SJCRH30 (cell line): ENCODE measurements around the gene KRTAP4-16. TPM values are rescaled to one million over a fixed set of nuclear protein-coding genes. Genes with fewer than 3 reads are reported as not detected.

Source experiments
- total RNA-seq: library from RNA; depleted of rRNA; stranded (reverse); fragments of >200 nt; shearing (Covaris generic); gene quantifications from 2 replicates; pipeline ENCODE4 v1.2.3, GENCODE V29; 2014; rRNA removed

Gene KRTAP4-16
- total RNA-seq, 1 experiment from 2014 or later: not detected

Other genes starting within 250 kb of the KRTAP4-16 start
- not detected in 2 replicates for gene KRT12, start 235.0 kb downstream of the KRTAP4-16 start, total RNA-seq
- 0.08 and 0.28 TPM in 2 replicates for gene KRT20, start 217.0 kb downstream of the KRTAP4-16 start, total RNA-seq
- not detected in 2 replicates for gene KRT23, start 164.6 kb downstream of the KRTAP4-16 start, total RNA-seq
- gene KRT39, start 135.3 kb downstream of the KRTAP4-16 start, total RNA-seq: not detected in 2 replicates
- not detected in 2 replicates for gene KRT40, start 117.9 kb downstream of the KRTAP4-16 start, total RNA-seq
- not detected in 2 replicates for gene KRTAP3-3, start 108.0 kb downstream of the KRTAP4-16 start, total RNA-seq
- gene KRTAP3-2, start 102.3 kb downstream of the KRTAP4-16 start, total RNA-seq: not detected in 2 replicates
- gene KRTAP3-1, start 93.1 kb downstream of the KRTAP4-16 start, total RNA-seq: not detected in 2 replicates
- not detected in 2 replicates for gene KRTAP1-5, start 75.0 kb downstream of the KRTAP4-16 start, total RNA-seq
- not detected in 2 replicates for gene KRTAP1-4, start 72.0 kb downstream of the KRTAP4-16 start, total RNA-seq
- gene KRTAP1-3, start 67.3 kb downstream of the KRTAP4-16 start, total RNA-seq: not detected in 2 replicates
- not detected in 2 replicates for gene KRTAP1-1, start 60.8 kb downstream of the KRTAP4-16 start, total RNA-seq
- gene KRTAP2-1, start 54.9 kb downstream of the KRTAP4-16 start, total RNA-seq: not detected in 2 replicates
- gene KRTAP2-2, start 47.0 kb downstream of the KRTAP4-16 start, total RNA-seq: not detected in 2 replicates
- not detected in 2 replicates for gene KRTAP2-3, start 42.1 kb downstream of the KRTAP4-16 start, total RNA-seq
- not detected in 2 replicates for gene KRTAP2-4, start 36.3 kb downstream of the KRTAP4-16 start, total RNA-seq
- gene KRTAP4-7, start 18.1 kb downstream of the KRTAP4-16 start, total RNA-seq: 0.18 TPM in 1 of 2 replicates, not detected in the other
- not detected in 2 replicates for gene KRTAP4-8, start 4.1 kb downstream of the KRTAP4-16 start, total RNA-seq
- gene KRTAP4-9, start 3.2 kb upstream of the KRTAP4-16 start, total RNA-seq: not detected in 2 replicates
- gene KRTAP4-11, start 16.2 kb upstream of the KRTAP4-16 start, total RNA-seq: not detected in 2 replicates
- gene KRTAP4-12, start 22.0 kb upstream of the KRTAP4-16 start, total RNA-seq: 0.22 TPM in 1 of 2 replicates, not detected in the other
- gene KRTAP4-6, start 38.3 kb upstream of the KRTAP4-16 start, total RNA-seq: not detected in 2 replicates
- gene KRTAP4-5, start 47.6 kb upstream of the KRTAP4-16 start, total RNA-seq: not detected in 2 replicates
- gene KRTAP4-4, start 58.5 kb upstream of the KRTAP4-16 start, total RNA-seq: not detected in 2 replicates
- not detected in 2 replicates for gene KRTAP4-3, start 66.0 kb upstream of the KRTAP4-16 start, total RNA-seq
- 0.14 TPM in 1 of 2 replicates, not detected in the other for gene KRTAP4-2, start 76.0 kb upstream of the KRTAP4-16 start, total RNA-seq
- not detected in 2 replicates for gene KRTAP4-1, start 82.7 kb upstream of the KRTAP4-16 start, total RNA-seq
- gene KRTAP9-1, start 87.7 kb upstream of the KRTAP4-16 start, total RNA-seq: not detected in 2 replicates
- not detected in 2 replicates for gene KRTAP9-2, start 124.4 kb upstream of the KRTAP4-16 start, total RNA-seq
- not detected in 2 replicates for gene KRTAP9-3, start 130.2 kb upstream of the KRTAP4-16 start, total RNA-seq
- gene KRTAP9-8, start 135.8 kb upstream of the KRTAP4-16 start, total RNA-seq: not detected in 2 replicates
- 0.10 TPM in 1 of 2 replicates, not detected in the other for gene KRTAP9-4, start 147.5 kb upstream of the KRTAP4-16 start, total RNA-seq
- gene KRTAP9-9, start 153.2 kb upstream of the KRTAP4-16 start, total RNA-seq: not detected in 2 replicates
- not detected in 2 replicates for gene KRTAP9-6, start 163.2 kb upstream of the KRTAP4-16 start, total RNA-seq
- not detected in 2 replicates for gene KRTAP9-7, start 173.5 kb upstream of the KRTAP4-16 start, total RNA-seq
- not detected in 2 replicates for gene KRTAP29-1, start 200.6 kb upstream of the KRTAP4-16 start, total RNA-seq
- gene KRTAP16-1, start 207.1 kb upstream of the KRTAP4-16 start, total RNA-seq: not detected in 2 replicates
- gene KRTAP17-1, start 213.5 kb upstream of the KRTAP4-16 start, total RNA-seq: not detected in 2 replicates
- not detected in 2 replicates for gene KRT33A, start 248.6 kb upstream of the KRTAP4-16 start, total RNA-seq